Measurements from ENCODE around the gene NUP93.

NUP93 gene

GRCh38 chr16:56894331-56894917 is 164.5 kb downstream of the NUP93 start:
- no peak for DNase-seq (ENCODE audit: low spot score)

GRCh38 chr16:56895813-56896212 is 165.9 kb downstream of the NUP93 start:
- no peak for DNase-seq (ENCODE audit: low spot score)

GRCh38 chr16:56896244-56896643 is 166.3 kb downstream of the NUP93 start:
- DNase-seq (ENCODE audit: low spot score) = no peak

GRCh38 chr16:56897026-56897799 is 167.3 kb downstream of the NUP93 start:
- DNase-seq (ENCODE audit: low spot score) = no peak

- DNase-seq (ENCODE audit: low spot score) = no peak
Observed at GRCh38 chr16:56898847-56899246, 168.9 kb downstream of the NUP93 start.

Measured in CD4-positive, alpha-beta T cell treated with Interleukin-6 at 100 ng/mL for 8 hours (primary cell).